PFSK-1 (cell line): ENCODE measurements around the gene CENPM.

Experiments used
- FOXP2 ChIP-seq: optimal IDR thresholded peaks from 2 replicates; pipeline ENCODE3; 2011; ENCODE audit warnings: borderline replicate concordance, control low read depth, inconsistent platforms; ENCODE audit not compliant: insufficient read depth; ENCODE audit errors: extremely low read length, extremely low read depth
- POLR2AphosphoS5 ChIP-seq: IDR thresholded peaks from 2 replicates; pipeline ENCODE4 v1.6.1; 2012; ENCODE audit warnings: low read depth, mild to moderate bottlenecking, control low read depth, low read length, moderate library complexity
- SIN3A ChIP-seq: IDR thresholded peaks from 2 replicates; pipeline ENCODE4 v1.6.1; 2012; ENCODE audit warnings: mild to moderate bottlenecking, low read length, moderate library complexity, borderline replicate concordance; ENCODE audit not compliant: insufficient read depth
- TAF1 ChIP-seq: IDR thresholded peaks from 2 replicates; pipeline ENCODE4 v1.6.1; 2012; ENCODE audit warnings: low read length, control low read depth, borderline replicate concordance; ENCODE audit not compliant: insufficient read depth
- TF ChIP-seq, protein P1 (sequence below), 2 experiments: IDR thresholded peaks; 2 replicates each; pipeline versions ENCODE4 v1.6.1 to v1.8.0; 2011 to 2012; ENCODE audit warnings: low read depth in 2 of 2, low read length in 2 of 2, control low read depth in 1 of 2, inconsistent platforms in 1 of 2, mild to moderate bottlenecking in 1 of 2, moderate library complexity in 1 of 2; ENCODE audit not compliant: insufficient read depth in 1 of 2

The CENPM gene

DNA sequence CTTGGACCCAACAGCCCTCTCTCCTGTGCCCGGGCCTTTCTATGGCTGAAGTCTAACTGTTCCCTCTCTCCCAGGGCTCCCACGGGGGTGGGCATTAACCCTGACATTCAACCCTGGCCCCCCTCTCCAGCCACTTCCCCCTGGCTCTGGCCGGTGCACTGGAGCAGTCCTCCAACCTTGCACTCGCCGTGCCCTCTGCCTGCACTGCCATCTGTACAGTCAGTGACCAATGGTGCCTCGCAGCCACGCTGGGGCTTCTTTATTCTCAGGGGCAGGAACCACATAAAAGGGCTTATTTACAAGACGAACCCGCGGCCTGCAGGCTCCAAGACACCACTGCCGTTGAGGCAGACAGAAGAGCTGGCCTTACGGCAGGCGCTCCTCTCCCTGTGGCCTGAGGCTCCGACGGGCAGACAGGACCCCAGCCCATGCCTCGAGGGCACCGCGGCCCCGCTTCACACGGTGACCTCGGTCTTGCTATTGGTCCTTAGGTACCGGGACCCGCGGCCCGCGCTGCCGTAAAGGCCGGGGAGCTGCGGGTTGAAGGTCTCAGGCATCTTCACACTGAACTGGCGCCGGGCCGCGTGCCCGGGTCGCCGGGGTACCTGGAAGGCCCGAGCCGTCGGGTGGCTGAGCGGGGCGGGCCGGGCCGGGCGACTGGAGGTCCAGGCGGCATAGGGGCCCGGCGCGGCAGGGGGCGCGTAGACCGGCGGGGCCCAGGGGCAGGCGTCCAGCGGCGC is 37.5 kb downstream of the CENPM start:
- TF ChIP-seq FOXP2 (no peak), TAF1 (no peak), POLR2AphosphoS5 (no peak), SIN3A (no peak)
- TF ChIP-seq, protein P1, sequence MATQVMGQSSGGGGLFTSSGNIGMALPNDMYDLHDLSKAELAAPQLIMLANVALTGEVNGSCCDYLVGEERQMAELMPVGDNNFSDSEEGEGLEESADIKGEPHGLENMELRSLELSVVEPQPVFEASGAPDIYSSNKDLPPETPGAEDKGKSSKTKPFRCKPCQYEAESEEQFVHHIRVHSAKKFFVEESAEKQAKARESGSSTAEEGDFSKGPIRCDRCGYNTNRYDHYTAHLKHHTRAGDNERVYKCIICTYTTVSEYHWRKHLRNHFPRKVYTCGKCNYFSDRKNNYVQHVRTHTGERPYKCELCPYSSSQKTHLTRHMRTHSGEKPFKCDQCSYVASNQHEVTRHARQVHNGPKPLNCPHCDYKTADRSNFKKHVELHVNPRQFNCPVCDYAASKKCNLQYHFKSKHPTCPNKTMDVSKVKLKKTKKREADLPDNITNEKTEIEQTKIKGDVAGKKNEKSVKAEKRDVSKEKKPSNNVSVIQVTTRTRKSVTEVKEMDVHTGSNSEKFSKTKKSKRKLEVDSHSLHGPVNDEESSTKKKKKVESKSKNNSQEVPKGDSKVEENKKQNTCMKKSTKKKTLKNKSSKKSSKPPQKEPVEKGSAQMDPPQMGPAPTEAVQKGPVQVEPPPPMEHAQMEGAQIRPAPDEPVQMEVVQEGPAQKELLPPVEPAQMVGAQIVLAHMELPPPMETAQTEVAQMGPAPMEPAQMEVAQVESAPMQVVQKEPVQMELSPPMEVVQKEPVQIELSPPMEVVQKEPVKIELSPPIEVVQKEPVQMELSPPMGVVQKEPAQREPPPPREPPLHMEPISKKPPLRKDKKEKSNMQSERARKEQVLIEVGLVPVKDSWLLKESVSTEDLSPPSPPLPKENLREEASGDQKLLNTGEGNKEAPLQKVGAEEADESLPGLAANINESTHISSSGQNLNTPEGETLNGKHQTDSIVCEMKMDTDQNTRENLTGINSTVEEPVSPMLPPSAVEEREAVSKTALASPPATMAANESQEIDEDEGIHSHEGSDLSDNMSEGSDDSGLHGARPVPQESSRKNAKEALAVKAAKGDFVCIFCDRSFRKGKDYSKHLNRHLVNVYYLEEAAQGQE (IDR thresholded peaks at IDR 0.05; ENCODE audit: insufficient read depth in 1 of 2, low read depth in 2 of 2, low read length in 2 of 2), result no peak

DNA sequence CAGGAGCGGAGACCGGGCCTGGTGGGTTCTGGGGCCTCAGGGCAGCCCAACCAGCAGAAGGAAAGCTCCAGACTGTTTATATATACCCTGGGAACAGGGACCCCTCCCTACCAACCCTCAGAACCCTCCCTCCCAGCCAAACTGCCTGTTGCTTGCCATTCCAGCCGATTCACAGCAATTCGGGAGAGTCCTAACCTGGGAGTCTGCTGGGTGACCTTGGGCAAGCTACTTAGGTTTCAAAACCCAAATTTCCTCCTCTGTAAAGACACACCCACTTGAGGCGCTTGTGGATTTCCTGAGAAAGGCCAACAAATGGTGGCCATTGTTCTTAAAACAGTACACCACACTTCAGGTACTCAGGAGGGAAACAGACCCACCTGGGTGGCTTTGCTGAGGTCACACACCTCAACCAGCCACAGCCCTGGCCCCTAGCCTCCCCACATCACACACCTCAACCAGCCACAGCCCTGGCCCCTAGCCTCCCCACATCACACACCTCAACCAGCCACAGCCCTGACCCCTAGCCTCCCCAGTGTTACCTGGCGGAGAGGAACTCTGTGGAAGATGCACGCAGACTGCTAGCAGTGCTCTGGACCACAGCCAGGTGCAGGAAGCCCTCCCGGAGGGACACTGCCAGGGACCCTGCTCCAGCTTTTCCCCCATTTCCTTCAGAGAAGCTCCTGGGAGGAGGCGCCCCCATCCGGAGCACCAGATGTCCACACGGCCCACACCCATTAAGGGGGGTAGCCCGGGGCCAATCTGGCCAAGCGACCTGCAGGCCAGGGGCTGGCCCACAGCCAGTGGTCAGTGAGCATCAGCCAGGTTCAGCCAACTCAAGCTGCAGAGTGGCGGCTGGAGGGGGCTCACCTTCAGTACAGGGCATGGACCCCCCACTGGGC is 38.3 kb downstream of the CENPM start:
- TF ChIP-seq POLR2AphosphoS5 (no peak), FOXP2 (no peak), SIN3A (no peak), TAF1 (no peak)
- TF ChIP-seq, protein P1 (IDR thresholded peaks at IDR 0.05; ENCODE audit: insufficient read depth in 1 of 2, low read depth in 2 of 2, low read length in 2 of 2), result no peak

DNA sequence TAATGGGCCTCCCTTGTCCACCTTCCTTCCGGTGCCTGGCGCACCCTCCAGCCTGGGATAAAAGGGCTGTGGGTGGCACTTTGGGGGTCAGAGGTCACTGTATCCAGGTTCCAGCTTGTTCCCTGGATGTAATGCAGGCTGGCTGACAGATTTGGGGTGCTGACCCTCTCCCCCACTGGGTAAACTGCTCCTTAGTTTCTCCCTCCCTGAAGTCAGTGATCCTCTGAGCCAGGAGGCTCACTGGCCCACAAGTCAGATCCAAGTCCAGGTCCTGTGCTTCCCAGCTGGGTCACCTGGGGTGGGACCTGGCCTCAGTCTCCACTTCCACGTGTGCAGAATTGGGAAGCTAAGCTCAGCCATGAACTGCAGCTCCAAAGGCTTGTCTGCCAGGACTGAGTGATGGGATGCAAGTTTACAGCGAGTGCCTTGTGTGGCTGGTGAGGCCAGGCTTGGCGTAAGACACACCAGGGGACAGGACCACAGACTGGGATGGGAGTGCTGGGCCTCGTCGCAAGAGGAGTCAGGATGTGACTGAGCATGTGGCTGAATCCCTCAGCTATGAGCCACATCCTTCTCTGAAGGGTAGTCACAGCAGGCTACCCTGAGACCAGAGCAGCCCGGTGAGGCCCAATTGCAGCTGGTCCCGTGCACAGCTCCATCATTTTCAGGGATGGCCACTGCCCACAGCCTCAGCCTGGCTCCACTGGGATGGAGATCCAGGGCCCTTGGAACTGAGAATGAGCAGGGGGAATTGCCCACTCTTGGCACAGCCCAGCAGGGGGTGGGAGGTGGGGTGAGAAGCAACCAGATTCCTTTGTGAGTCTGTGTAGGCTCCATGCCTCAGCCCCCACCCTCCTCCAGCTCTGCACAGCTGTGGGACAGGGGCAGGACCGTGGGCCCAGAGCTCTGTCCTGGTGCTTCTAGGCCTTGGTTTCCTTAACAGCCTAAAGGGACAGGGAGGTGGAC is 39.2 kb downstream of the CENPM start:
- no peak for TF ChIP-seq POLR2AphosphoS5
- TF ChIP-seq FOXP2, result no peak
- TF ChIP-seq, protein P1 (IDR thresholded peaks at IDR 0.05; ENCODE audit: insufficient read depth in 1 of 2, low read depth in 2 of 2, low read length in 2 of 2), result no peak
- no peak for TF ChIP-seq TAF1

DNA sequence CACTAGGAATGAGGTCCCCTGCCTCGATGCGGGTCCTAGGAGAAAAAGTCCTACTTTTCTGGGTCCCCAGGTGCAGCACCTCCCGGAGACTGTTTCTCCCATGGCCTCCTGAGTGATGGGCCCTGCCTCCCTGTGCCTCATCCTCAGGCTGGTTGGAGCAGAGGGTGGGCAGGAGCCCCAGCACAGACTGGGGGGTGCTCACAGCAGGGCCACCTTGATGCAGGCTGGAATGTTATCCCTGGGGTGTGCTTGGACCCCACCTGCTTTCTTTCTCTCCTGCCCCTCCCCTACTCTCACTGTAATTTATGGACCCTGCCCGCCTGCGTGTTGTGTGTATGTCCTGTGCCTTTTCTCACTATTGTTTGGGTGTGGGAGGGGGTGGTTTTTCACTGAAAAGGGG is 40.1 kb downstream of the CENPM start:
- TF ChIP-seq, protein P1 (IDR thresholded peaks at IDR 0.05; ENCODE audit: insufficient read depth in 1 of 2, low read depth in 2 of 2, low read length in 2 of 2), result no peak
- TF ChIP-seq SIN3A (no peak), TAF1 (no peak), FOXP2 (no peak), POLR2AphosphoS5 (no peak)
